ENCODE data around the gene FRMD5.

The FRMD5 gene

DNA sequence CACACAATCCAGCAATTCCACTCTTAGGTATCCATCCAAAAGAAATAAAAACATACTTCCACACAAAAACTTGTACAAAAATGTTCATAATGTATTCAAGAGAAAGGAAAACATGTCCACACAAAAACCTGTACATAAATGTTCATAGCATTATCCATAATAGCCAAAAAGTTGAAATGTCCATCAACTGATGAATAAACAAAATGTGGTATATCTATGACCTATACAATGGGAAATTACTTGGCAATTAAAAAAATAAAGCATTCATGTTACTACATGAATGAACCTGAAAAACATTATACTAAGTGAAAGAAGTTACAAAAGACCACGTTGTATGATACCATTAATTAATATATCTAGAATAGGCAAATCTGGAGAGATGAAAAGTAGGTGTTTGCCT lies 17.9 kb downstream of the FRMD5 start:
- no peak overlapping the region for H3K4me3 ChIP-seq (ENCODE audit: control insufficient read depth, low read depth, low read length)
- TF ChIP-seq, protein P1, sequence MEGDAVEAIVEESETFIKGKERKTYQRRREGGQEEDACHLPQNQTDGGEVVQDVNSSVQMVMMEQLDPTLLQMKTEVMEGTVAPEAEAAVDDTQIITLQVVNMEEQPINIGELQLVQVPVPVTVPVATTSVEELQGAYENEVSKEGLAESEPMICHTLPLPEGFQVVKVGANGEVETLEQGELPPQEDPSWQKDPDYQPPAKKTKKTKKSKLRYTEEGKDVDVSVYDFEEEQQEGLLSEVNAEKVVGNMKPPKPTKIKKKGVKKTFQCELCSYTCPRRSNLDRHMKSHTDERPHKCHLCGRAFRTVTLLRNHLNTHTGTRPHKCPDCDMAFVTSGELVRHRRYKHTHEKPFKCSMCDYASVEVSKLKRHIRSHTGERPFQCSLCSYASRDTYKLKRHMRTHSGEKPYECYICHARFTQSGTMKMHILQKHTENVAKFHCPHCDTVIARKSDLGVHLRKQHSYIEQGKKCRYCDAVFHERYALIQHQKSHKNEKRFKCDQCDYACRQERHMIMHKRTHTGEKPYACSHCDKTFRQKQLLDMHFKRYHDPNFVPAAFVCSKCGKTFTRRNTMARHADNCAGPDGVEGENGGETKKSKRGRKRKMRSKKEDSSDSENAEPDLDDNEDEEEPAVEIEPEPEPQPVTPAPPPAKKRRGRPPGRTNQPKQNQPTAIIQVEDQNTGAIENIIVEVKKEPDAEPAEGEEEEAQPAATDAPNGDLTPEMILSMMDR (IDR thresholded peaks at IDR 0.05; ENCODE audit: control insufficient read depth, insufficient read depth, low read depth, low read length, missing control alignments): no peak
- no peak for DNase-seq (ENCODE audit: low read depth)

- TF ChIP-seq, protein P1 (IDR thresholded peaks at IDR 0.05; ENCODE audit: control insufficient read depth, insufficient read depth, low read depth, low read length, missing control alignments): no peak
- DNase-seq (ENCODE audit: low read depth): no peak
- H3K4me3 ChIP-seq (ENCODE audit: control insufficient read depth, low read depth, low read length): no peak overlapping the region
Measured at GRCh38 chr15:44173813-44174212, 21.3 kb downstream of the FRMD5 start.

DNA sequence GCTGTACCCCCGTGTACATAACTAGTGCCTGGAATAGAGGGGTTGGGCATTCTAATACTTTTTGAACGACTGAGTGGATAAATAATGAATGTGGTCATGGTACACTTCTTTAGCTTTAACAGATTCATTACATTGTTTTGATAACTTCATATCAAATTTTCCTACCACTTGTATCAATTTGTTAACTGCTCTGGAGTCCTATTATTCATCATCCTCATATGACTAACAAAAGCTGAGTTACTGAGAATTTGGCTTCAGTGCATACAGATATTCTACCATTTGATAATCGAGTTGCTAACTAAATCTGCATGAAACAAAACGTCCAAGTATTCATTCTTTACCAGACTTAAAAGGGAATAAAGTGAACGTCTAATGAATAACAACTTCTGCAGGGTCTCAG lies 31.7 kb downstream of the FRMD5 start:
- TF ChIP-seq, protein P1 (IDR thresholded peaks at IDR 0.05; ENCODE audit: control insufficient read depth, insufficient read depth, low read depth, low read length, missing control alignments): no peak
- no peak overlapping the region for H3K4me3 ChIP-seq (ENCODE audit: control insufficient read depth, low read depth, low read length)
- DNase-seq (ENCODE audit: low read depth): no peak

DNA sequence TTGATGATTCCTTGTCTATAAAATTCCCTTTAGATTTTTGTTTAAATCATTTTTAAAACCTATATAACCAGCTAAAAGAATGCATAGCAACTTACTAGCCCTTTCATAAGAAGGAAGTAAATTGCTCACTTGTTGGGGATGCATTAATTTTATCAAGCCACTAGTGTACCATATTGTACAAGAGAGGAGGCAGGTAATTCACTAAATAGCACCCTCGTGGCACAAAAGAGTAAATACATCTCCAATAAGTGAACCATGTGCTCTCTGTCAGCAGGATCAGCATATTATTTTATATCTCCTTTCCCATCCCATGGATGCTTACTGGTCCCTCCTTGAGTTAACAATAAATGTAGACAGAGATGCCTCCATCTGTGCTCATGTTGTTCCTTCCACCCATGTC lies 34.3 kb downstream of the FRMD5 start:
- no peak overlapping the region for H3K4me3 ChIP-seq (ENCODE audit: control insufficient read depth, low read depth, low read length)
- TF ChIP-seq, protein P1 (IDR thresholded peaks at IDR 0.05; ENCODE audit: control insufficient read depth, insufficient read depth, low read depth, low read length, missing control alignments): no peak
- no peak for DNase-seq (ENCODE audit: low read depth)

DNA sequence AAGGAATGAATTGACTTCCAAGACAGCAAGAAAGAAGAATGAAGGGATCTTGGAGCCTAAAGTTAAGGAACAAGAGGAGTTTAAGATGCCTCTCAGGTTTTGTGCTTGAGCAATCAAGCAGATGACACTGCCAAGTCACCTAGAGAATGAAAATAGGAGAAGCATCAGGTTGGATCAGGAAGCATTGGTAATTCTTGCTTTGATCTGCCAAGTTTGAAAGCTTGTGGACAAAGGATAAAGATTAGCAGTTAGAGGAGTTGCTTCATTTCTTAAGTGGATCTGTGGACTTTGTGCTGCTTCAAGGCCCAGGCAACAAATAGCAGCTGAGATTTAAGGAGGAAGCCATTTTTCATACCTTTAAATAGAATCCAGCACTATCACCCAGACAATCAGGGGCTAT lies 35.6 kb downstream of the FRMD5 start:
- no peak for DNase-seq (ENCODE audit: low read depth)
- TF ChIP-seq, protein P1 (IDR thresholded peaks at IDR 0.05; ENCODE audit: control insufficient read depth, insufficient read depth, low read depth, low read length, missing control alignments): no peak
- H3K4me3 ChIP-seq (ENCODE audit: control insufficient read depth, low read depth, low read length): no peak overlapping the region

DNA sequence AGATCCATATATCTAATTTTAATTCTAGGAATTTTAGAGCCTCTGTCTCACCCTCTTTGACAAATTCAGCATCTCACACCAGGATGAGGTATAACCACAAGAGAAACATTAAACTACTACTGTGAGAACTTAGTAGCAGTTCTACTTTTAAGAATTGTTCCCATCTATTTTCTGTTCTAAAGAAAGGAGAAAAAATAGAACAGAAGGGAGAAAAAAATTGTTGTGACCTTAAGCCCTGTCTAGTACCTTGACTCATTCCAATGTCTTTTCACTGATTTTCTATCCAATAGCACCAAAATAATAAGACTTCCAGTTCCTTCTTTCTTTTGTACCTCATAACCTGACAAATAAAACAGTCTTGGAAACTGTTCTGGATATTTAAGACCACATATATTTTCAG lies 37.0 kb downstream of the FRMD5 start:
- TF ChIP-seq, protein P1 (IDR thresholded peaks at IDR 0.05; ENCODE audit: control insufficient read depth, insufficient read depth, low read depth, low read length, missing control alignments): no peak
- no peak overlapping the region for H3K4me3 ChIP-seq (ENCODE audit: control insufficient read depth, low read depth, low read length)
- DNase-seq (ENCODE audit: low read depth): no peak

DNA sequence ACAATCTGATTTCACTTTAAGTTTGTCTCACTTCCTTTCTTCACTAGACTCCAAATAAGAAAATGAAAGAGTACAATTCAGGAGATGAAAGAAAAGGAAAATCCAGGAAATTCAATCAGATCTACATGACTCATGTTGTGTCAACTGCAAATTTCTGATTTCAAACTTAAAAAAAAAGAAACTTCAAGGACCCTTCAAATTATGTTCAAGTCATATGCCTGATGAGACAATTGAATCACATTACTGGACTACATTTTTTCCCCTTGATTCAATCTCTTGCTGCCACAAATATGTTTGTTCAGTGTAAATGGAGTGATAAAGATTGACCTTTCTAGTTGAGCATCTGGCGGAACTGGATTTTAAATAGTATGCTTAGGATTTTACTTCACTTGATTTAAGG lies 37.4 kb downstream of the FRMD5 start:
- no peak overlapping the region for H3K4me3 ChIP-seq (ENCODE audit: control insufficient read depth, low read depth, low read length)
- TF ChIP-seq, protein P1 (IDR thresholded peaks at IDR 0.05; ENCODE audit: control insufficient read depth, insufficient read depth, low read depth, low read length, missing control alignments): no peak
- DNase-seq (ENCODE audit: low read depth): peak; percentile 73
